GM15510 (cell line): Measurements from ENCODE around the gene HOXB2.

ENCODE experiments used
- POLR2A ChIP-seq: IDR thresholded peaks from 3 replicates; pipeline ENCODE4 v1.6.1; 2011; ENCODE audit warnings: borderline replicate concordance; ENCODE audit not compliant: insufficient read length; ENCODE audit errors: extremely low read depth

Gene HOXB2

GRCh38 chr17:48504953-48505352 lies 40.0 kb downstream of the HOXB2 start:
- no peak for TF ChIP-seq POLR2A

GRCh38 chr17:48503747-48504146 lies 41.2 kb downstream of the HOXB2 start:
- TF ChIP-seq POLR2A = no peak

- no peak for TF ChIP-seq POLR2A
These were observed 42.0 kb downstream of the HOXB2 start for GRCh38 chr17:48502901-48503300.

DNA sequence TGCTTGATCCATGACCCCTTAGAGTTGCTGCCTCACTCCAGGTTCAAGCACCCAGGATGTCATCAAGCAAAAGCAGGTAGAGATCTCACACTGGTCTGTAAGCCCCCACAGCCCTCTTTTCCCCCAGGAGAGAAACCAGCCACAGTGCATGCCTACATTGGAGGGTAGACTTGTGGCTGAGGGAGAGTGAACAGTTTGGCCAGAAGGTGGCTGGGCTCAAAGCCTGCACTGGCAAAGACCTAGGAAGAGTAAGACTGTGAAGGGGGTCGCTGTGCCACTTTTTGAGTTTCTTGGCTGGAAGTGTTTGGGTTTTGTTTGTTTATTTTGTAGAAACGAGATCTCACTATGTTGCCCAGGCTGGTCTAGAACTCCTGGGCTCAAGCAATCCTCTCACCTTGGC lies 42.6 kb downstream of the HOXB2 start:
- TF ChIP-seq POLR2A = no peak

DNA sequence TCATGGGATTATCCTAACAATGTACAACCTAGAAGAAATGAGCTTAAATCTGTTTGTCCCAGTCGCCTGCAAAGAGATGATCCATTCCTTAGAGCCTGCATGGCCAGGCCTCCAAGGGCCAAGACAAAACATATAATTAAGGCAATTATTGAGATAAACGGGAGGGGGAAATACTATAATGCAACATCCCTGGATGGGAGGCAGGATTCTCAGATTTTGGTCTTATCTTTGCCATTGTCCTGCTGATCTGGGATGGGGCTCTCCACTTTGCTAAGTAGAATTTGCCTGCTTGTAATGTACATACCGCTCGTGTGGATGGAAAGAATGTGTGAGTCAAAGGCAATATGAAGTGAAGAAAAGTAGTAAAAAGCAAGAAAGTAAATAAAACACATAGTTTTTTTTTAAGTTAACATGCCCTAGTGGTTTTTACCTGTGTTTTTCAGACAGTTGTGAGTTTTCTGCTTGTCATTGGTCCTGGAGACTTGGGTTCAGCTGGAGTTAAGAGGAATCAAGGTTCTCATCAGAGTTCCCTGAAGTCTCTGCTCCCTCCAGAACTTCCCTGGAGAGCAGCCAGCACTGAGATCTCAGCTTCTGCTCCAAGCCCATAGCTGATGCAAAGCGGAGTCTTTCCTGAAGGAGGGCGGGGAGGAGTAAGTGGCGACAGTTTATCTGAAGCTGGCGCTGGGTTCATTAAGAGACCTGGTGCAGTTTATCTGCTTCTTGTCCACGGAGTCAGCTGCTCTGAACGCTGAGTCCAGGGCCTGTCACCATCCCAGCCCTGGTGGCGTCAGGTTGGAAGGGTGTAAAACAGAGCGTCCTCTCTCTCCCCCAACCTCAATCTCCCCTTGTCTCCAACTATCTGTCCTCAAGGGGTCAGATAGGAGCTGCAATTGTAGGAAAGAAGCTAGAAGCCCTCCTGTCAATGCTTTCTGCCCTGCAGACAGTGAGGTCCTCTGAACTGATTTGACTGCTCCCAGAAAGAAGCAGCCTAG lies 44.2 kb downstream of the HOXB2 start:
- no peak for TF ChIP-seq POLR2A

DNA sequence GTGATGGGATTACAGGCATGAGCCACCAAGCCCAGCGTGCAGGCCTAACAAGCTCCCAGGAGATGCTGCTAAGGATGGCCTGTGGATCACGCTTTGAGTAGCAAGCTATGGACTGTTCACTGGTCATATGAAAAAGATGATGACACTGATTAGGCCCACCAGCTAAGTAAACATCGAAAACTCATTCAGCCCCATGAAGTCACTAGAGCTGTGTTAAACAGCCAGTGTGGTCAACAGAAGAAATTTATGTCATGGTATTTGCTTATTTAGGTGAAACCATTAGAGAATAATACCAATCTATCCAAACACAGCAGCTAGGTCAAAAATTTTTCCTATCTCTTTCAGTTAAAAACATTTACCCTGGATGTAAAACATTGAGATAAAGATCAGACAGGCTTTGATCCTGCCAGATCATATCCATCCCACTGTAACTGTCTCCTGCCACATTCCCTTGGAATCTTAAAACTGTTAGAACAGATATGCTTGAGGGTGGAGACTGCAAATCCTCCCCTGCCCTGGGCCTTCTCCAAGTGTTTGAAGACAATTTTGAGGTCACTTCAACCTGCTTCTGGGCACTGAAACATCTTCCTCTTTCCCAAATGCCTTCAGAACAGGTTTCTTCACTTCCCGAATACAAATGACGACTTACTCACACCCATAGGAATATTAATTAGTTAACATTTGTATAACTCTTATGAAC lies 45.0 kb downstream of the HOXB2 start:
- TF ChIP-seq POLR2A = no peak

DNA sequence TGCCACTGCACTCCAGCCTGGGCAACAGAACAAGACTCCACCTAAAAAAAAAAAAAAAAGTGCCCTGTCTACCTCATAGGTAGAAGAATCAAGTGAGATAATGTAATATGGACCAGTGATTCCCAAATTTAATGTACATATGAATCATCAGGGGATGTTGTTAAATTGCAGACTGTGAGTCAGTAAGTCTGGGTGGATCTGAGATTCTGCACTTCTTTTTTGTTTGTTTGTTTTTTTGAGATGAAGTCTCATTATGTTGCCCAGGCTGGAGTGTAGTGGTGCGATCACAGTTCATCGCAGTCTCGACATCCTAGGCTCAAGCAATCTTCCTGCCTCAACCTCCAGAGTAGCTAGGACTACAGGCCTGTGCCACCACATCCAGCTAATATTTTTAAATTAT lies 45.7 kb downstream of the HOXB2 start:
- no peak for TF ChIP-seq POLR2A

GRCh38 chr17:48498164-48498850 lies 46.6 kb downstream of the HOXB2 start:
- TF ChIP-seq POLR2A = no peak

GRCh38 chr17:48497103-48497502 lies 47.8 kb downstream of the HOXB2 start:
- TF ChIP-seq POLR2A = no peak

GRCh38 chr17:48494335-48494734 lies 50.6 kb downstream of the HOXB2 start:
- TF ChIP-seq POLR2A = no peak
